Left lobe of liver (tissue), 2 donors: ENCODE results near the gene CCDC88C. TPM values are rescaled to one million over a fixed set of nuclear protein-coding genes. Genes with fewer than 3 reads are reported as not detected.
A peak's percentile ranks its signal among the peaks of the same experiment; 100 is the strongest.

Experiments used
- ATAC-seq: fragments of 200-7000 bp; cut with Tn5 transposase; one replicate; pipeline ENCODE4 v1.9.1; 2020; ENCODE audit warnings: mild to moderate bottlenecking, moderate library complexity
- DNase-seq: peaks from one replicate; pipeline ENCODE4 v3.0.0-alpha.2; 2020; ENCODE audit warnings: low spot score
- total RNA-seq: library from RNA; stranded (reverse); gene quantifications from one replicate; pipeline ENCODE4 v1.2.1, GENCODE V29; 2021
- donor health status: DM: no; HTN: no; CAD: no; lungs with moderate emphysema.
- donor health status: DM: no; HTN: yes; CAD: no.

The CCDC88C gene
- total RNA-seq, 1 donor from 2014 or later, result 4.1 TPM

DNA sequence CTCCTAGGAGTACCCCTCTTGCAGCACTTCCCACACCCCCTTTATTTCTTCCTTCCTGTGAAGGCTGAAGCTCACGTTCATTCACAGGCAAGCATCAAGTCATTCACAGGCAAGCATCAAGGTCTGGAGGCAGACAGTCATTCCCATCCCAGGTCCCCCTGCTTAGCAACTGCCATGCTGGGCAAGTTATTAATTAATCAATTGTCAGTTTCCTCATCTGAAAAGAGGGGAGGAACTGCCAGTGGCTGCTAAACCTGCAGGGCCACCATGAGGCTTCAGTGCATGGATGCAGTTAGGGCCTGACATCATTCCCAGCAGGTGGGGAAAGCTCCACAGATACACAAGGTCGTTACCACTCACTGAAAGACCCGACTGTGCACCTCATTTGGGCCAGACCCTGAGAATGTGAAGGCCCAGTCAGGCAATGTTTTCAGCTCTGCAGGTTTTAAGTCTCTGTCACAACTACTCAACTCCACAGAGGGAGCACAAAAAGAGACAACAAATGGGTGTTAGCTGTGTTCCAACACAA is 88.1 kb downstream of the CCDC88C start:
- ATAC-seq (no peak), DNase-seq (no peak)

DNA sequence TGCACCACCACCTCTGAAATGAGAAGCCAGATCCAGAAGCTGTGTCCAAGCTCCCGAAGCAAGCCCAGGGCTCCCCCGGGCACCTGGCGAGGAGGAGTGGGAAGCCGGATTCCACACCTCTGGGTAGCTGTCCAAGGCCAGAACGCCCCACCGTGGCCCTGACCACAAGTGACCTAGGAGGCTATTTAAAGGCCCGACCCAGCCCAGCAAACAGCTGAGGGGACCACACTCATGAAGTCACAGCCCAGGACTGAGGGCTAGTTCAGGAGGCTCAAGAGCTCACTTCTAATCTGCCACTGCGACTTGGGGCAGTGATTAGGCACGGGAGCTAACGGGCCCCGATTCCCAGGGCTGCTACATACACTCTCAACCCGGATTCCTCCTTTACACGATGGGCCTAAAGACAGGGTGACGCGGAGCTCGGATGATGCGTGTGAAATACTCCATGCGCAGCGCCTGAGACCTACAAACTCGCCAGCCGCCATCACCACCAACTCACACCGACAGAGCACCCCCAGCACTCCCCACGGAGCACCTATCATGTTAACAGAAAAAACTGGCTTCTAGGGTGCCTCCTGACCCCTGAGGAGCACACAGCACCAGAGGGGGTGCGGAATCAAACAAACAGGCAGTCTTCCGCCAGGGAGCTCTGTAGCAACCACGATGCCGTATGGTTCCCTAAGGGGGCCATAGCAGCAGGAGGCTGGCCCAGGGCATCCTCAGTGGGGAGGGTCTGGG is 89.1 kb downstream of the CCDC88C start:
- ATAC-seq, result no peak
- DNase-seq, result no peak

DNA sequence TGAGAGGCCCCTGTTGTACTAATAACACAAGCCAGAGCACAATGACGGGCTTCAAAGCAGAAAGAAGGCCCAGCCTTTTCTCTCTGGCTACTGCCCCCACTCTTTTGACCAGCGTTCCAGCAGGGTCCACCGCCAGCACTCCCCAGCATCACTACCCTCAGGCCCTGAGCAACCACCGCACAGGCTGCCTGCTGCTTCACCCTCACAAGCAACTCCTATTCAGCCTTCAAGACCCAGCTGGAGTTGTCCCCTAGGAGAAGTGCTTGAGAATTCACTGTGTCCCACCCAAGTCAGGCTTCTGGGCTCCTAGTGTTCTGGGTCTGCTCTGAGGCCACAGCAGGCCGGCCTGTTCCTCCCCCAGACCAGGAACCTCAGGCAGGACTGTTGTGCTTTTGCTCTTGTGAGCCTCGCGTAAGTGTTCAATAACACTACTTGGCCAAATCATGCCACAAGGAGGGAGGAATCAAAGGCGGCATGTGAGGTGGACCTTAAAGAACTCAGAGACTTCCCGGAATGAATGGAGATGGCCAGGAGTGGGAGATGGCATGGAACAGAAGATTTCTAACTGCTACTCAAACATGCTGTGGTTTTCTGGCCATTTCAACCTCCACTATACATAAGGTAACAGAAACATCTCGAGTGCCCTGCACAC is 89.8 kb downstream of the CCDC88C start:
- DNase-seq, result no peak
- ATAC-seq, result no peak

DNA sequence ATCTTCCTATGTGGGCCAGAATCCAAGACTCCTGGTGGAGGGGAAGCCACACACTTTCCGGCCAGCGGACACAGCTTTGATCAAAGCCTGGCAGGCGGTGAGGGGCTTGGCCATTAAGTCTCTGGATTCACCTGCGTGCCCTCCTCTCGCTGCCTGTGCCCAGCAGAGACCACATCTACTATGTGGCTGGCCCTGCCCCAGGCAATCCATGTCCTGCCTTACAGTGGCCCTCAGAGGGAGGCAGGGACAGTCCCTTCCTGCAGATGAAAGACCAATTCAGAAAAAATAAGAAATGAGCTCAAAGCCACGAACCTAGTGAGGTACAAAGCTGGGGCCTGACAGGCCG is 90.4 kb downstream of the CCDC88C start:
- no peak for DNase-seq

DNA sequence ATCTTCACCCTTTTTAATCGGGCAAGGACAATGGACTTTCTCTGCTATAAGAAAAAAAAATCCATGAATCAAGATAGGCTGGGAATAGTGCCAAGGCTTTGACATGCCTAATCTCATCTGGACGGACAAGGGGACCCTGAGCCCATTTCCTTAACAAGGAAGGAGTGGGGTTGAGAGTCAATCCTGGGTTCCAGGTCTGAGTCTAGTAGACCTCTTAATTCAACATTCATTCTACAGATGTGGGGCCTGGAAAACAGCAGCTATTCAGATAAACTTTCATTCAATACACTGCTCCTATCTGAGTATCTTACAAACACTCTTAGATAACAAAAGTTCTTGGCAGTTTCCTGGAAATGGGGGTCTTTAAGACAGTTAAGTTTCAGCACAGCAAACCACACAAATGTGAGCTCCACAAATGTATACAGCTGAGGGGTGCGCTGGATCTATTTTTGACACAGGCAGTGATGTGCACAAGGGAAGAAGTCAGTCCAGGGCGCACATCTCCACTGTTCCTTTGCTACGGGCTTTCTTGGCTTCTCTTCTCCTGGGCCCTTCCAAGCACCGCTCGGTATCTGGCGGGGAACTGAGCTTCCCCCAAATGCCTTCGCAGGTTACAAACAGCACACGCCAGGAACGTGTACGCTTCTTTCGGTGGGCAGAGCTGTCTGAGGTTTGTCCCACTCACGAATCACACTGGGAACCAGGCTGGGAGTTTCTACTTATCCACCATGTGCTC is 90.9 kb downstream of the CCDC88C start:
- no peak for DNase-seq
- ATAC-seq, result no peak

More for the DNA sequence above, 90.4 kb downstream of the CCDC88C start:
- ATAC-seq, result no peak

DNA sequence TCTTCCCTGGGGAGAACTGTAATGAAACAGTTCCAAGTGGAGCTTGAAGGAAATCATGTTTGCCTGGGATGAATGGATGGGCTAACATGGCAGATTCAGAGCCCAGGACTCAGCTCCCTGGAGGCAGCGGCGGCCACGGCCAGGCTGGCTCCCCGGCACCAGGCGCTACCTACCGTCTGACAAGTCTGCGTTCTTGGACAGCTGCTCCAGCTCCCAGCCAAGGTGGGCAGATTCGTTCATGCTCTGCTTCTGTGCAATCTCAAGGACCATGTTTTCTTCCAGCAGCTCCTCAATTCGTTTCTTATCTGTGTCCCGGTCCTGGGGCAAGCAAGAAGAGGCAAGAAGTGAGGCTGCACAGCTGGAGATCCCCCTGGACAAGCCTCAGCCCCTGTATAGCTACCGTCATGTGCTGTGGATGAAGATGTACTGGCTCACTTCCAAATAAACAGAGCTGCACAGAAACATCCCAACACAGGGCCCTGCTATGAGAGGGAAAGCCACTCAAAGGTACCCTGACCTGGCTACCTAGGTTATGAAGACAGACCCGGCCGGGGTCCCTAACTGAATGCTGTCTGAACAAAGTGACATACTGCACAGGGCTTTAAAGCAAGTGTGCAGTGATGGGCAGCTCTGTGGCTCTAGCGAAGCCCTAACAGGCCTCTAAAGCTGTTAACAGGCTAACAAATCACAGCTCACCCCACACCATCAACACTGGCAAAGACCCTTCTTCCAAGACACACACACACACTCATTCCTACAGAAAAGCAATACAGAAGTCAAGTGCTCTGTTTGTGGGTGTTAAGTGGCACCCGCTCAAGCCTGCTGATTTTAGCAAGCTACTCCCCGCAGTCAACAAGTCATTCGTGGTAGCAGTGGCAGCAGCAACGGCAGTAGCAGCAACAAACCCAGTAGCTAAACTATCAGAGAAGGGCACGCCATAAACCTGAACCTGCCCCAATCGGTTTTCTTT is 92.7 kb downstream of the CCDC88C start:
- no peak for DNase-seq
- no peak for ATAC-seq

DNA sequence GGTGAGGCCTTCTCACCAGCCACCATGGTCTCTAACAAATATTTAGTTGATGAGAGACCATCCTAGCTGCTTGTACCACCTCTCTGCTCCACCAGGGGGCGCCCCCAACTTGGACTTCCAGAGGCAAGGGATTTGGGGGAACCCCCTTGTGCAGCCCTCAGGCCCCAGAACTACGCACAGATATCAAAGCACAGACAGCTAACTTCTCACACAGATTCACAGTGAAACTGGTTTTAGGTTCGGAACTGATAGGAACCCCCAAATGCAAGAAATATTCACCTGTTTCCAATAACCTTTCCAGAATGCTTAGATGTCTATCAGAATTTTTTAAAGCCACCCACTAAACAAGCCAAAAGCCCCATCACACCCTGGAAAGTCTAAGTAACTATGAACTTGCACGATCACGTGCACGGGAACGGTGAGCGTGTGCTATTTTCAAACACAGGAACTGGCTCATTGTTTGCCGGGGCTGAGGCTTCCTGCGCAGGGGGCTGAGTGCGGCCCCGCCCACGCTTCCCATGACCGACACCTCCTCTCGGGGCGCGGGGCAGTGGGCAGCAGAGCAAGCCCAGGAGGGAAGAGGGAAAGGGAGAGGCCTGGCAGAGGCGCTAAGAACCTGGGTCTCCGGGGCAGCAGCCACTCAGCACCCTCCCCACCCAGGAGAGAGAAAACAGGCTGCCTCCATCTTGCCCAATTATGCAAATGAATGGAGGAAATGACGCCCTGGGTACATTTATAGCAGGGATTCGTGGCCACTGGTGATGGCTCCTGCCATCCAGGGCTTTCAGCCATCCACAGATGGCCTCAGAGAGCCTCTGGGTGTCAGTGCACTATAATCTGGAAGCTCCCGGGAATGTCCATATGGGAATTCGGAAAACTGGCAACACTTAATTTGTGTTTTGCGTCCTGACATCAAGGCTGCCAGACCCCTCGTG is 93.7 kb downstream of the CCDC88C start:
- ATAC-seq, result peak; percentile 89
- peak; percentile 78 for DNase-seq

DNA sequence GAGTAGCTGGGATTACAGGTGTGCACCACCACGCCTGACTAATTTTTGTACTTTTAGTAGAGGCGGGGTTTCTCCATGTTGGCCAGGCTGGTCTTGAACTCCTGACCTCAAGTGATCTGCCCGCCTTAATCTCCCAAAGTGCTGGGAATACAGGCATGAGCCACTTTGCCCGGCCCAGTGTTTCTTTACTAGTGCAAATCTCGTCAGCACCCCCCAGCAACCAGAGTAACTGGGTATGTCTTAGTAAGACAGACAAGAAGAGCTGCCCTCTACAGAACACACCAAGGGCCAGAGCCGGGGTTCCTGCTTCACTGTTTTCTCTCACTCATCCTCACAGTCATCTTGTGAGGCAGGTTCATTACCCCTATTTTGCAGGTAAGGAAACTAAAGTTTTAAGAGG is 94.6 kb downstream of the CCDC88C start:
- ATAC-seq, result no peak
- no peak for DNase-seq

DNA sequence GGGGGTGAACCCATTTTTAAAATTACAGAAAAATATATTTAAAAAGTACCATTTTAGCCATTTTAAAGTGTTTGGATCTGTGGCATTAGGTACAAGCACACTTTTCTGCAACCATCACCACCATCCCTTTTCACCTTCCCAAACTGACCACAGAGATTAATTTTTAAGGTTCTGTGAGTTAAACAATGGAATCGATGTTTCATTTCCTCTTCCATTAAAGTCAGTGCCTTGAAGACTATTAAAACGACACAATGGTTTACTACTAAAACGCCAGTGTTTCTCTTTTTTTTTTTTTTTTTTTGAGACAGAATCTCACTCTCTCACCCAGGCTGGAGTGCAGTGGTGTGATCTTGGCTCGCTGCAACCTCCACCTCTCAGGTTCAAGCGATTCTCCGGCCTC is 95.0 kb downstream of the CCDC88C start:
- ATAC-seq (no peak), DNase-seq (no peak)

DNA sequence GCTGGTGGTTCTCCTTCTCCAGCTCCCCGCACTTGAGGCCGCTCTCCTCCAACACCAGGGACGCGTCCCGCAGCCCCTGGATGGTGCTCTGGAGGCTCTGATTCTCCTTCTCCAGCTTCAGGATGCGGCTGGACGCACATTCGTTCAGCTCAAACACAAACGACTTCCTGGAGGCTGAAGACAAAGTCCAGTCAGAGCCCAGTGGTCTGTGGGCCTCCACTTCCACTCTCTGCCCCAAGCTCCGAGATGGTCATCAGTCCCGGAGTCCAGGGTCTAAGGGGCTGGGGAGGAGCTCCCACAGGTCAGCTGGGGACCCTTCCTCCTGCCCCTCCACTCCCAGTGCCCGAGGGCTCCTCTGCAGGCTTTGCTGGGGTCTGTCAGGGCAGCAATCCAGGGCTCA is 96.5 kb downstream of the CCDC88C start:
- ATAC-seq (no peak), DNase-seq (no peak)

DNA sequence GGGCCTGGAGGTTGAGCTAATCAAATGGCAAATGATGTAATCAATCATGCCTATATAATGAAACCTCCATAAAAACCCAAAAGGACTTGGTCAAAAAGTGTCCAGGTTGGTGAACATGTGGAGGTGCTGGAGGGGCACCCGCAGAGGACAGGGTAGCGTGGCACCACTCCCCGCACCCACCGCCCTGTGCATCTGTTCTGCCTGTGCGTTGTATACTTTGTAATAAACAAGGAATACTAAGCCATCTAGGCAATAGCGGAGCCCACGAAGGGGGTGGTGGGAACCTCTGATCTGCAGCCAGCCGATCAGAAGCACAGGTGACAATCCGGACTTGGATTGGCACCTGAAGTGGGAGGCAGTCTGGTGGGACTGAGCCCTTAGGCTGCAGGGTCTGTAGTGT is 97.4 kb downstream of the CCDC88C start:
- DNase-seq (no peak), ATAC-seq (no peak)

DNA sequence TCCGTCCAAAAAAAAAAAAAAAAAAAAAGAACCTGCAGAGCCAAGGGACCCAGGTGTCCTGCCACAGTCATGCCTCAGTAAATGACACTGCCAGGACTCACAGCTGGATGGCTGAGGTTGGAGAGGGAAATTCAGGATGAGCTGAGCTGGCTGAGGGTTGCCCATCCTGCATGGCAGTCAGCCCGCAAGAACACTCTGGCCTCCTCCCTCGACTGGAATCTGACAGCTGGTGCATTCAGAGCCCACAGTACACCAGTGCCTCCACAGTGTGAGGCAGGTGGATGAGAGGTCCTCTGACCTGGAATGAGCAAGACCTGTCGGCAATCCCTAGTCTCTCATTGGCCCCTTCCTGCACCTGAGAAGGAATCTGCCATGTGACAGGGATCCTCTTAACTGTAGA is 98.7 kb downstream of the CCDC88C start:
- ATAC-seq (no peak), DNase-seq (no peak)

DNA sequence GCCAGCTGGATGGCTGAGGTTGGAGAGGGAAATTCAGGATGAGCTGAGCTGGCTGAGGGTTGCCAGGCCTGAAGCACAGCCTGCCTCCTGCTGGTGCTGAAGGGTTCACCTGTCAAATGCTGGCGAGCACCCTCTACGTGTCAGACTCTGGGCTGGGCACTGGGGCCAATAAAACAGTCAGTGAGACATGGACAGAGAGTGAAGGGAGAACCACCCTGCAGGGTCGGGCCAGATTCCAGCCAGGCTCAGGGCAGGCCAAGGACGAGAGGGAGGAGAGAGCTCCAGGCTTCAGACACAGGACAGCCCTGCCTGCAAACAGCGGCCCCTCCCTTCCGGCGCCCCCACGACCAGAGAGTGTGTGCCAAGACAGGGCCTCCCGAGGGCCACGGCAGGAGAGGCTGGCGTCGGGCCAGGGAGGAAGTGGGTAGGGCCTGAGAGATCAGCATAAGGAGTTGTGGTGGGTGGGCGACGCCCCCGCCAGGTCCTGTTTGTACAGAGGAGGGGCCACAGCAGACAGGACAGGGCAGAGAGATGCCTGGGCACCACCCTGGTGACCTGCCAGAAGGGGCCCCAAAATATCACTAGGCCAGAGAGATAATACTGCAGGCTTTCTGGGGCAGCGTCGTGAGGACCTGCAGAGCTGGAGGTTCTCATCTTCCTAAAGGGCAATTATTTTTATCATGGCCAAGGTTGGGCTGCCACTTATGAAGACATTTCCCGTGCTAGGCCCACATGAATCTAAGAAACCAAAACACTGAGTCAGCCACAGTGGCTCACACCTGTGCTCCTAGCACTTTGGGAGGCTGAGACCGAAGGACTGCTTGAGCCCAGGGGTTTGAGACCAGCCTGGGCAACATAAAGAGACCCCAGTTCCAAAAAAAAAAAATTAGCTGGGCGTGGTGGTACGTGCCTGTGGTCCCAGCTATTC is 100.0 kb downstream of the CCDC88C start:
- ATAC-seq, result peak; percentile 62
- peak; percentile 67 for DNase-seq

DNA sequence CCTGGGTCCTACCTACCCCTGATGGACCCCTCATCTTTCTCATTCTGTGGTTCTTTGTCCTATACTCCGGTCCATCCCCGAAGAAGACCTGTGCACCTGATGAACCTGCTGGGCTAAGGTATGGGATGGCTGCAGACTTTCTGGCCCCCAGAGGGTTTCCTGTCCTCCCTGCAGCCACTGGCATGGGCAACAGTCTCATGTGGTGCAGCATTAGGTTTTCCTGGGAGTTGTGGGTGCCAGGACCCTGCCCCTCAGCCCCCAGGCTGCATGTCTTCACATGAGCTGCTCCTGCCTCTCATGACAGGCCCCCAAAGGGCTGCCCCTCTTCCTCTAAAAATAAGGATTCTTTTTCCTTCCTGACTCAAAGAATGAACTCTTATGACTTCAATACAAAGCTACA is 100.9 kb downstream of the CCDC88C start:
- DNase-seq (no peak), ATAC-seq (no peak)

DNA sequence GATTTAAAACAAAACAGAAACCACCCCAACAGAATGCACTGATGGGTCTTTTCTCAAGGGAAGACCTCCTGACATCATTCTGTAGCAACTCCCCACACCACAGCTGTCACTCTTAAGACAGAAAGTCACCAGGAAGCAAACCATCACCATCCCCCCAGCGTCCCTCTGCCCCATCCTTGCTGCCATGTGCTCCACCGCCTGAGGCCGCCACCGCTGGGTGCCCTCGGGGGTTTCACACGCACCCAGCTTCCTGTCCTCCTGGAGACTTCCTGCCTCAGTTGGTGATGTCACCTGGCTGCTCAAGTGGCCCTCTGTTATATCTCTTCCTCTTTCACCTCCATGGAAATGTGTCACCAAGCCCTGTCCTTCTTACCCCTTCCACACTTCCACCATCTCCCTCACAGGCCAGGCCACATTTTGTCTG is 101.8 kb downstream of the CCDC88C start:
- DNase-seq (no peak), ATAC-seq (no peak)

DNA sequence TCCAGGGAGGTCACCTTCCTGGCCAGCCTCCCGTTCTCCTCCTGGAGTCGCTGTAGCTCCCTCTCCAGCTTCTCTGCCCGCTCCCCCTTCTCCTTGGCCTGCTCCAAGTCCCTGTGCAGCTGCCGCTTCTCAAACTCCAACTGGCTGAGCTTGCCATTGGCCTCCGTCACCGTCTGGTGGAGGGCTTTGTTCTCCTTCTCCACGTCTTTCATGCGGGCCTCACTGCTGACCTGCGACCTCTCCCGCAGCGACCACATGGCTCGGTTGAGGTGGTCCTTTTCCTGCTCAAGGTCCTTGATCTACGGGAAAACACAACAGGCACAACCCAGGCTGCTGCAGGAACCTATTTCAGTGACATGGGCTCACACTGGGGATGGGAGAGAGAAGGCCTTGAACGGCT is 103.8 kb downstream of the CCDC88C start:
- DNase-seq (no peak), ATAC-seq (no peak)

DNA sequence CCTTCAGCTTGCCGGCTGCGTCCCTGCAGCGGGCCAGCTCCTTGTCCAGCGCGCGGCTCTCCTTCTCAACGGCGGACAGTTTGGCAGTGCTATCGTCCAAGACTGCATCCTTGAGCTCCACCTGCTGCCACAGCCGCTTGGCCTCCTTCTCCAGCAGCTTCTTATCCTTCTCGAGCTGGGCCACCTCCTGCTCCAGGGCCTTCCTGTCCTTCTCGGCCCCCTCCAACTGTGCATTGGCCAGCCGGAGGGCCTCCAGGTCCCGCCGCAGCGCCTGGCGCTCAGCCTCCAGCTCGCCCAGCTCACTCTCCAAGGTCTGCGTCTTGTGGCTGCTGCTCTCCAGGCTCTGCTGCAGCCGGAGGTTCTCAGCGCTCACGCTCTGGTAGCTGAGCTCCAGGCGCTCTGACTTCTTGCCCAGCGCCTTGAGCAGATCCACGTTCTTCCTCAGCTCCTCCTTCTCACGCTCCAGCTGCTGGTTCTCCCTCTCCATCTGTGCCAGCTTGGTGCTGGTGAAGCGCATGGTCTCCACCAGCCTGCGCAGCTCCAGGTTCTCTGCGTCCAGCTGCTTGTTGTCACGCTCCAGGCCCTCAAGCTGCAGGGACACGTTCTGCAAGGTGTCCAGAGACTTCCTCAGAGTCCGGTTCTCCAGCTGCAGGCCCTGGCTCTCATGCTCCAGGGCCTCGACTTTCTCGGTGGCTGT is 104.3 kb downstream of the CCDC88C start:
- DNase-seq (no peak), ATAC-seq (no peak)

DNA sequence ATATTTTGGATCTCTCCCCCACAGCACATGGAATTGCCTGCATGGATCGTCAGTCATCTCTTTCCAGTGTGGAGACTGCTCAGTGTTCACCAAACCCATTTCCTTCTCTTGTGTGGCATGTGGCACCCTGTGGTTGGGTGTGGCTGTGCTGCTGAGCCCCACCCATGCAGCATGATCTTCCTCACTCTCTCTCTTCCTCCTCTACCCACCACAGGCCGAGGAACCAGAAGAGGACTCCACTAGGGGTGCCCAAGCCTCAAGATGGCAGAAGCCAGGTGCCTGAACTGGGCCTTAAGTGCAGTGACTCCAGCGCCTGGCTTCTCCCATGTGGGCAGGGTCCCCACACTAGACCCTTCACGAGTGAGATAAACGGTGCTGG is 106.3 kb downstream of the CCDC88C start:
- DNase-seq, result no peak
- ATAC-seq, result peak; percentile 28
